Activated naive CD4-positive, alpha-beta T cell treated with anti-CD3 and anti-CD28 coated beads, Interleukin-2, amount 50 U/mL, for 24 hours (primary cell): ENCODE measurements around the gene APOL3.
"Not testable (repeated sequence)": the region's sequence is repeated elsewhere in the genome, so short reads cannot be mapped to it uniquely, and the experiment has no call there.

Experiments
- H3K27ac Mint-ChIP-seq: one replicate; pipeline ENCODE4 v1.8.0; 2021; ENCODE audit warnings: mild to moderate bottlenecking, mixed read lengths
- H3K27me3 Mint-ChIP-seq: one replicate; pipeline ENCODE4 v1.8.0; 2021; ENCODE audit warnings: mixed read lengths
- H3K36me3 Mint-ChIP-seq: one replicate; pipeline ENCODE4 v1.8.0; 2021; ENCODE audit warnings: mixed read lengths
- H3K4me1 Mint-ChIP-seq: one replicate; pipeline ENCODE4 v1.8.0; 2021; ENCODE audit warnings: mixed read lengths
- H3K4me3 Mint-ChIP-seq: one replicate; pipeline ENCODE4 v1.8.0; 2021; ENCODE audit warnings: mild to moderate bottlenecking, mixed read lengths
- H3K9me3 Mint-ChIP-seq: one replicate; pipeline ENCODE4 v1.8.0; 2021; ENCODE audit warnings: mixed read lengths

APOL3 gene

GRCh38 chr22:36110306-36110881 is 50.2 kb downstream of the APOL3 start:
- no peak overlapping the region for H3K4me3 Mint-ChIP-seq
- H3K4me1 Mint-ChIP-seq = no peaks in the 10 kb centered on the region
- H3K27me3 Mint-ChIP-seq = no peaks in the 10 kb centered on the region
- no peak overlapping the region for H3K27ac Mint-ChIP-seq
- no peaks in the 10 kb centered on the region for H3K36me3 Mint-ChIP-seq
- no peaks in the 10 kb centered on the region for H3K9me3 Mint-ChIP-seq

GRCh38 chr22:36107436-36107835 is 53.1 kb downstream of the APOL3 start:
- Mint-ChIP-seq H3K27ac (no peak overlapping the region), H3K27me3 (no peaks in the 10 kb centered on the region), H3K36me3 (no peaks in the 10 kb centered on the region), H3K9me3 (no peaks in the 10 kb centered on the region), H3K4me1 (no peaks in the 10 kb centered on the region), H3K4me3 (no peak overlapping the region)

- no peaks in the 10 kb centered on the region for H3K27me3 Mint-ChIP-seq
- no peaks in the 10 kb centered on the region for H3K4me1 Mint-ChIP-seq
- no peaks in the 10 kb centered on the region for H3K9me3 Mint-ChIP-seq
- no peaks in the 10 kb centered on the region for H3K36me3 Mint-ChIP-seq
- no peak overlapping the region for H3K27ac Mint-ChIP-seq
- H3K4me3 Mint-ChIP-seq = no peak overlapping the region
These were observed 53.6 kb downstream of the APOL3 start for GRCh38 chr22:36106910-36107309.

GRCh38 chr22:36104988-36105387 is 55.6 kb downstream of the APOL3 start:
- no peak overlapping the region for H3K4me3 Mint-ChIP-seq
- no peaks in the 10 kb centered on the region for H3K4me1 Mint-ChIP-seq
- peaks cover 1% of the 10 kb centered on the region for H3K27me3 Mint-ChIP-seq
- no peaks in the 10 kb centered on the region for H3K9me3 Mint-ChIP-seq
- no peaks in the 10 kb centered on the region for H3K36me3 Mint-ChIP-seq
- H3K27ac Mint-ChIP-seq = no peak overlapping the region

- H3K9me3 Mint-ChIP-seq = no peaks in the 10 kb centered on the region
- no peak overlapping the region for H3K4me3 Mint-ChIP-seq
- H3K27ac Mint-ChIP-seq = no peak overlapping the region
- H3K36me3 Mint-ChIP-seq = no peaks in the 10 kb centered on the region
- H3K4me1 Mint-ChIP-seq = no peaks in the 10 kb centered on the region
- H3K27me3 Mint-ChIP-seq = peaks cover 1% of the 10 kb centered on the region
These were observed 56.1 kb downstream of the APOL3 start for GRCh38 chr22:36104435-36104834.

GRCh38 chr22:36103891-36104290 is 56.7 kb downstream of the APOL3 start:
- H3K4me3 Mint-ChIP-seq = no peak overlapping the region
- H3K27me3 Mint-ChIP-seq = peaks cover 1% of the 10 kb centered on the region
- H3K4me1 Mint-ChIP-seq = no peaks in the 10 kb centered on the region
- no peaks in the 10 kb centered on the region for H3K9me3 Mint-ChIP-seq
- no peak overlapping the region for H3K27ac Mint-ChIP-seq
- H3K36me3 Mint-ChIP-seq = no peaks in the 10 kb centered on the region

GRCh38 chr22:36102995-36103394 is 57.6 kb downstream of the APOL3 start:
- no peak overlapping the region for H3K27ac Mint-ChIP-seq
- peaks cover 1% of the 10 kb centered on the region for H3K27me3 Mint-ChIP-seq
- H3K4me3 Mint-ChIP-seq = no peak overlapping the region
- no peaks in the 10 kb centered on the region for H3K9me3 Mint-ChIP-seq
- H3K4me1 Mint-ChIP-seq = no peaks in the 10 kb centered on the region
- no peaks in the 10 kb centered on the region for H3K36me3 Mint-ChIP-seq

GRCh38 chr22:36101756-36102155 is 58.8 kb downstream of the APOL3 start:
- H3K9me3 Mint-ChIP-seq = no peaks in the 10 kb centered on the region
- no peak overlapping the region for H3K27ac Mint-ChIP-seq
- H3K27me3 Mint-ChIP-seq = peaks cover 1% of the 10 kb centered on the region
- no peaks in the 10 kb centered on the region for H3K36me3 Mint-ChIP-seq
- H3K4me3 Mint-ChIP-seq = no peak overlapping the region
- no peaks in the 10 kb centered on the region for H3K4me1 Mint-ChIP-seq

- not testable (repeated sequence) for H3K27me3 Mint-ChIP-seq, H3K4me1 Mint-ChIP-seq, H3K36me3 Mint-ChIP-seq, H3K4me3 Mint-ChIP-seq, H3K9me3 Mint-ChIP-seq, H3K27ac Mint-ChIP-seq
These were observed 59.6 kb downstream of the APOL3 start for GRCh38 chr22:36100908-36101307.

GRCh38 chr22:36100134-36100824 is 60.3 kb downstream of the APOL3 start:
- no peaks in the 10 kb centered on the region for H3K4me1 Mint-ChIP-seq
- no peak overlapping the region for H3K27ac Mint-ChIP-seq
- no peaks in the 10 kb centered on the region for H3K36me3 Mint-ChIP-seq
- H3K4me3 Mint-ChIP-seq = no peak overlapping the region
- H3K27me3 Mint-ChIP-seq = peaks cover 1% of the 10 kb centered on the region
- H3K9me3 Mint-ChIP-seq = no peaks in the 10 kb centered on the region

GRCh38 chr22:36099561-36099960 is 61.0 kb downstream of the APOL3 start:
- H3K27ac Mint-ChIP-seq, H3K4me3 Mint-ChIP-seq, H3K36me3 Mint-ChIP-seq, H3K9me3 Mint-ChIP-seq, H3K27me3 Mint-ChIP-seq, H3K4me1 Mint-ChIP-seq: not testable (repeated sequence)

- H3K27ac Mint-ChIP-seq = no peak overlapping the region
- H3K4me1 Mint-ChIP-seq = no peaks in the 10 kb centered on the region
- peaks cover 1% of the 10 kb centered on the region for H3K27me3 Mint-ChIP-seq
- no peaks in the 10 kb centered on the region for H3K36me3 Mint-ChIP-seq
- no peak overlapping the region for H3K4me3 Mint-ChIP-seq
- no peaks in the 10 kb centered on the region for H3K9me3 Mint-ChIP-seq
These were observed 62.7 kb downstream of the APOL3 start for GRCh38 chr22:36097880-36098279.

GRCh38 chr22:36090772-36091171 is 69.8 kb downstream of the APOL3 start:
- H3K9me3 Mint-ChIP-seq, H3K4me1 Mint-ChIP-seq, H3K27ac Mint-ChIP-seq, H3K27me3 Mint-ChIP-seq, H3K36me3 Mint-ChIP-seq, H3K4me3 Mint-ChIP-seq: not testable (repeated sequence)
